Cardiac muscle cell (in vitro differentiated cells and primary cell): Measurements from ENCODE around the gene CALML5. TPM values are rescaled to one million over a fixed set of nuclear protein-coding genes. Genes with fewer than 3 reads are reported as not detected.

ENCODE experiments used
- DNase-seq, 2 donors: peaks; one replicate each; pipeline versions ENCODE4 v3.0.0 to v3.0.0-alpha.2; 2010 to 2017; ENCODE audit warnings: low read depth in 1 of 2, low spot score in 1 of 2
- H3K27ac ChIP-seq: fragments of 200-600 bp; sonication (generic); 2 replicates; pipeline ENCODE4 v1.5.1; 2016
- H3K27me3 ChIP-seq: fragments of 200-600 bp; sonication (generic); 2 replicates; pipeline ENCODE4 v1.6.0; 2016; ENCODE audit warnings: control low read depth
- H3K36me3 ChIP-seq: fragments of 200-600 bp; sonication (generic); 2 replicates; pipeline ENCODE4 v1.5.1; 2016; ENCODE audit warnings: control low read depth
- H3K4me1 ChIP-seq: fragments of 200-600 bp; sonication (generic); 2 replicates; pipeline ENCODE4 v1.8.1; 2017; ENCODE audit warnings: low read depth, mild to moderate bottlenecking, mixed run types
- H3K4me3 ChIP-seq: fragments of 200-600 bp; sonication (generic); 2 replicates; pipeline ENCODE4 v1.5.1; 2016; ENCODE audit warnings: mild to moderate bottlenecking
- H3K9me3 ChIP-seq: fragments of 200-600 bp; sonication (generic); 2 replicates; pipeline ENCODE4 v1.5.1; 2017; ENCODE audit warnings: low read depth, mild to moderate bottlenecking, control low read depth
- CTCF ChIP-seq: IDR thresholded peaks from 2 replicates; pipeline ENCODE4 v1.5.1; 2012; ENCODE audit warnings: low read depth, mild to moderate bottlenecking, low read length
- polyA plus RNA-seq: library from polyadenylated mRNA; unstranded; fragments of >200 nt; fragmentation: Nextera tagmentation; extraction: Ambion mirVana; gene quantifications from 2 replicates; pipeline ENCODE4 v1.2.1, GENCODE V29; 2016
- total RNA-seq: library from RNA; depleted of rRNA; stranded (reverse); fragments of >200 nt; gene quantifications from 2 replicates; pipeline ENCODE4 v1.2.3, GENCODE V29; 2016

CALML5 gene
- total and polyA plus RNA-seq, 2 experiments from 2014 or later, result not detected

GRCh38 chr10:5485290-5485689 is 14.1 kb downstream of the CALML5 start:
- Histone ChIP-seq H3K4me1 (no peaks in the 10 kb centered on the region), H3K9me3 (no peaks in the 10 kb centered on the region), H3K4me3 (no peak overlapping the region), H3K36me3 (no peaks in the 10 kb centered on the region), H3K27me3 (no peaks in the 10 kb centered on the region), H3K27ac (no peak overlapping the region)
- DNase-seq, result no peak
- TF ChIP-seq CTCF, result no peak

- H3K9me3 ChIP-seq, result no peaks in the 10 kb centered on the region
- H3K4me3 ChIP-seq, result no peak overlapping the region
- no peaks in the 10 kb centered on the region for H3K4me1 ChIP-seq
- no peak overlapping the region for H3K27ac ChIP-seq
- TF ChIP-seq CTCF, result no peak
- H3K27me3 ChIP-seq, result no peaks in the 10 kb centered on the region
- DNase-seq, result no peak
- H3K36me3 ChIP-seq, result no peaks in the 10 kb centered on the region
Measured at GRCh38 chr10:5484205-5484604, 15.2 kb downstream of the CALML5 start.

GRCh38 chr10:5482016-5482415 is 17.4 kb downstream of the CALML5 start:
- Histone ChIP-seq H3K27me3 (no peaks in the 10 kb centered on the region), H3K9me3 (no peaks in the 10 kb centered on the region), H3K4me1 (no peaks in the 10 kb centered on the region), H3K4me3 (no peak overlapping the region), H3K27ac (no peak overlapping the region), H3K36me3 (no peaks in the 10 kb centered on the region)
- no peak for DNase-seq
- no peak for TF ChIP-seq CTCF

- DNase-seq, result no peak
- no peaks in the 10 kb centered on the region for H3K9me3 ChIP-seq
- H3K4me3 ChIP-seq, result no peak overlapping the region
- H3K27ac ChIP-seq, result no peak overlapping the region
- H3K4me1 ChIP-seq, result no peaks in the 10 kb centered on the region
- H3K27me3 ChIP-seq, result no peaks in the 10 kb centered on the region
- no peak for TF ChIP-seq CTCF
- no peaks in the 10 kb centered on the region for H3K36me3 ChIP-seq
Measured at GRCh38 chr10:5481121-5481520, 18.2 kb downstream of the CALML5 start.

- no peak overlapping the region for H3K27ac ChIP-seq
- no peak for DNase-seq
- no peak for TF ChIP-seq CTCF
- no peaks in the 10 kb centered on the region for H3K9me3 ChIP-seq
- no peaks in the 10 kb centered on the region for H3K27me3 ChIP-seq
- no peaks in the 10 kb centered on the region for H3K4me1 ChIP-seq
- no peaks in the 10 kb centered on the region for H3K36me3 ChIP-seq
- H3K4me3 ChIP-seq, result no peak overlapping the region
Measured at GRCh38 chr10:5480162-5480941, 19.0 kb downstream of the CALML5 start.
